SW480 (cell line): Measurements from ENCODE around the gene NR0B2.
"Not testable (repeated sequence)": the region's sequence is repeated elsewhere in the genome, so short reads cannot be mapped to it uniquely, and the experiment has no call there.

Experiments used
- DNase-seq: peaks from one replicate; pipeline ENCODE4 v3.0.0-alpha.2; 2016; ENCODE audit warnings: low spot score

The NR0B2 gene, protein sequence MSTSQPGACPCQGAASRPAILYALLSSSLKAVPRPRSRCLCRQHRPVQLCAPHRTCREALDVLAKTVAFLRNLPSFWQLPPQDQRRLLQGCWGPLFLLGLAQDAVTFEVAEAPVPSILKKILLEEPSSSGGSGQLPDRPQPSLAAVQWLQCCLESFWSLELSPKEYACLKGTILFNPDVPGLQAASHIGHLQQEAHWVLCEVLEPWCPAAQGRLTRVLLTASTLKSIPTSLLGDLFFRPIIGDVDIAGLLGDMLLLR

DNA sequence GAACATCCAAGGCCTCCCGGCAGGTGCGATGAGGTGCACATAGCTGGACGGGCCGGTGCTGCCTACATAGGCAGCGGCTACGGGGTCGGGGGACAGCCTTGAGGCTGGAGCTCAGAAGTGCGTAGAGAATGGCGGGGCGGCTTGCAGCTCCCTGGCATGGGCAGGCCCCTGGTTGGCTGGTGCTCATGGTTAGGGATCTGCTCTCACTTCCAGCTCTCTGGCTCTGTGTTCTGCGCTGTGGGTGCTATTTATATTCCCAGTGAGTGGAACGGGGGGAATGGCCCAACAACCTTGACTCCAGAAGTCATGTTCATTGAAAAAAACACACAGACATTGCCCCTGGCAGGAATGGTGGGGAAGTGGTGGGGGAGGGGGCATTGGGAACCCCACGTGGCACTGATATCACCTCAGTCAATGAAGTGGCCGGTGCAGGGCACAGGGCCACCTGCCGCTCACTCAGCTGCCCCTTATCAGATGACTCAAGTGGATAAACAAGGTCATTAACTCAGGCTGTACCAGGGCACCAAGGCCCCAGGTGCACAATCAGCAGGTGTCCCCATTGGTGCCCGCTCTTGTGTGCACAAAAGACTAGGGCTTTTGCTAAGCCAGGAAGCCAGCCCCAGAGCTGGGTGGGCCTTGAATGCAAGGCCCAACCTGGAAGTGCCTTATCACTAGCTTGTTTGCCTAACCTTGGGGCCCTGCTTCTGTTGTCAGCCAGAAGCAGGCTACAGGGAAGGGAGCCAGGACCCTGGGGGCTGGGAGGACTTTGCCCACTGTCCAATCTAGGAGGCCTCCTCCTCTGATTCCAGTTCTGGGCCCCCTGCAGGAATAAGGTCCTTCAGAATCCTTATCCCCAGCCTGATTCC is at the start of gene NR0B2:
NR0B2 (minus strand) TSS at position 222 of the 866 bp plus-strand sequence; CDS start at position 187, 35 bp downstream.
- peak; percentile 13 for DNase-seq

DNA sequence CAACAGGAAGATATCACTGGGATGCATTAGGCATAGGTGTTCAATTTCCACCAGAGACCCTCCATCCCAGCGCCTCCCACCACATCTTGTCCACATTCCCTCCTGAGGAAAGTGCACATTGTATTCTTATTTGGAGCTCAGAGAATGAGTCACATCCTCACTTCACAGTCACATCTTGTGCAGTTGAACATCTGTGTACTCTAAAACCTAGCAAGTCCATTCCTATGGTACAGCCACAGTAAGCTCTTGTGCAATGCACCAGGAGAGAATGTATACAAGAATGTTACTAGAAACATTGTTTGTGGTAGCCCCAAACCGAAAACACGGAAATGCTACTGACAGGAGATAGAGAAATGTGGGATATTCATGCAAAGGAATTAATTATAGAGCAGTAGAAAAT is 48.1 kb upstream of the NR0B2 start:
- DNase-seq, result peak; percentile 24

DNA sequence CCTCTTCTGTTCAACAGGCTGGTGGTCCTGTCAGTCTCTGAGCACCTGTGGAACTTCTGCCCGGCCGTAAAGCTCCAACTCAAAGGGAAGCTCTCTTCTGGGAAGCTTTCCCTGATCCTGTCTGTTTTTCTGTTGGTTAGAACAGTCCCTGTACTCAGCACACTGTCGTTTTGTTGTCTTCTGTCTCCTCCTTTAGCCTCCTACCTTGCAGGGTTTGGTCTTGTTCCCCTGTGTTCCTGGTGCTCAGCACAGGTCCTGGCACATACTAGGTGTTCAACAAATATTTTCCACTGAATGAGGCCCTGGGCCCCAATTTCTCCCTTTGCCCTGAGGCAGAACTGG is 46.8 kb upstream of the NR0B2 start:
- no peak for DNase-seq

DNA sequence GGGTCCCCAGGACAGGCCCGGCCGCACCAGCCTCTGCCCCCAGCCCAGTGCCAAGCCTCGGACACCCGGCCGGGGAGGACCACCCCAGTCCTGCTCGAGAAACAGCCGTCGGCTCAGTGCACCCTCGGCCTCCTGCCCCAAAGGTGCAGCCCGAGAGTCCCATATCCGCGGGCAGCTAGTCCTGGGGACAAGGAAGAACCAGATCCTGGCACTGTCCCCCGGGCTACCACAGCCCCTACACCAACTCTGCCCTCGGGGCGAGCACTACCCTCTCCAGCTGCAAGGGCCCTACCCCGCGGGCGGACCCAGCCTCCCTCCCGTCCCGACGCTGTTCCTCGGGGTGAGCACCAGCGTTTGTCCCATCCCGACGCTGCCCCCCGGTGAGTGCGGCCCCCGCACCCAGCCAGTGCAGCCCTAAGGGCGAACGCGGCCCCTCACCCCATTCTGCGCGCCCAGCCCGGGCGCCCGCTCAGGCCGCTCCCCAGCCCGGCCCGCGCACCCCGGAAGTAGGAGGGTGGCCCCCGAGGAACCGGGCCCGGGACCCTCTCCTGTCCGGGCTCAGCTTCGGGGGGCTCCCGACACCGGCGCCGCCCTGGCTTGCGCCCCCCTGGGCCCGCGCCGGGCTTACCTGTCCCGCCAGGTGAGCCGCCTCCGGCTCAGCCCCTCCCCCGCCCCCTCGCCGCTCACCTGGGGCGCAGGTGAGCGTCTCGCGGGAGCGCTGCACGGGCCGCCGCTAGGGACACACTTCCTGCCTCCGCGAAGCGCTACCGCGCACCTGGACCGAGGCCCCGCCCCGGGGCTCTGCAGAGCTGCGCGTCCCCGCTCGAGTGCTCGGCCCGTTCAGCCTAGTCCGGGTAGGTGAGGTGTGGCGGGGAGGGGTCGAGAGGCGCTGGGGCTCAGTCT is 46.2 kb upstream of the NR0B2 start, which contains the start of gene KDF1:
KDF1 (minus strand) TSS at position 747 of the 903 bp plus-strand sequence. CDS start 8,088 bp downstream, outside the sequence.
- DNase-seq, result peak; percentile 77

DNA sequence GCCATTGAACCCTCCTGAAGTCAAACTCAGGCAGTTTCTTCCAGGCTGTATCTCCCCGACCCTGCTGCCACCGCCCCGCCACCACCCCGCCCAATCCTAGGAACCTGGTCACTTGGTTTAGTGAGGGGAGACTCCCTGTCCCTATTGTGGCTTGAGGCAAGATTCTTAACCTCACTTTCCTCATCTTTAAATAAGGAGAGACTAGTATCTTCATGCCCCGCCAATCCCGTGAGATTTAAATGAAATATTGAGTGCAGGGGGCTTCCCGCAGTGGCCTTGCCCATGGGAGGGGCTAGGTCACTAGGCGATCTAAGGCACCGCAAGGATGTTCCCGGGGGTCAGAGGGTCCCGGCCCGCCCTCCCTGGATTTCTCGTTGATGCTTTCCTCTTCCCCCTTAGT is 45.5 kb upstream of the NR0B2 start:
- no peak for DNase-seq

DNA sequence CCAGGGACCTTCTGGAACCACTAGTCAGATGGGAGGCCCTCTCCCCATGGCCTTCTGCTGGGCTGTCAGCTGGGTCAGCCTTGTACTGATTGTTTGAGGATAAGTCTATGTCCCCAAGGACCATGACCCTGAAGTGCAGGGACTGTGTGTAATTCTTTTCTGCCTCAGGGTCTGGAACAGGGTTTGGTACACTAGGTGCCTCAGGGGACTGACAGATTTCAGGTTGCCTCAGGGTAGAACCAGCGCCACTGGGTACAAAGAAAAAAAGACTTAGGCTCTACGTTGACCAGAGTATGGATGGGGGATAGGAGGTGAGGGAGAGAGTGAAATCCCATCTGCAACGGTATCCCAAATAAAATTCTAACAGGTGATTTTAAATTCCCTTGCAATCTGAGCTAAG is 43.5 kb upstream of the NR0B2 start:
- no peak for DNase-seq

DNA sequence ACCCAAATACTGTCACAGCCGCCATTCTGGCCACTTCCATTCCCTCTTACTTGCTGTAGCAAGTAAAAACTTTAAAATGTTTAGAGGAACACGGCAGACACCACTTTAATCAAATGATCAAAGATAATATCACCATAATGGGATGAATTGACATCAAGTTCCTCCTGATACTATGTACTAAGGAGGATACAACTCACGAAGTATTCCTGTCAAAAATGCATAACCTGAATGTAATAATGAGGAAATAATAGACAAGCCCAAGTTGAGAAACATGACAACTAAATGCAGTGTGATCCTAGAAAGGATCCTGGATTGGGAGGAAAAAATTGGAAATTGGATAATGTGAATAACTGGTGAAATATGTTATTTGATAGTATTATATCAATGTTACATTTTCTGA is 42.5 kb upstream of the NR0B2 start:
- DNase-seq, result no peak

DNA sequence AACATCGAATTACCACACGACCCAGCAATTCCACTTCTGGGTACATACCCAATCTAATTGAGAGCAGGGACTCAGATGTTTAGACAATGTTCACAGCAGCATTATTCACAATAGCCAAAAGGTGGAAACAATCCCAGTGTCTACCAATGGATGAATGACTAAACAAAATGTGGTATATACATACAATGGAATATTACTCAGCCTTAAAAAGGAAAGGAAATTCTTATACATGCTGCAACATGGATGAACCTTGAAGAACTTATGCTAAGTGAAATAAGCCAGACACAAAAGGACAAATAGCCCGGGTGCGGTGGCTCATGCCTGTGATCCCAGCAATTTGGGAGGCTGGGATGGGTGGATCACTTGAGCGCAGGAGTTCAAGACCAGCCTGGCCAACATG is 39.6 kb upstream of the NR0B2 start:
- DNase-seq, result no peak

DNA sequence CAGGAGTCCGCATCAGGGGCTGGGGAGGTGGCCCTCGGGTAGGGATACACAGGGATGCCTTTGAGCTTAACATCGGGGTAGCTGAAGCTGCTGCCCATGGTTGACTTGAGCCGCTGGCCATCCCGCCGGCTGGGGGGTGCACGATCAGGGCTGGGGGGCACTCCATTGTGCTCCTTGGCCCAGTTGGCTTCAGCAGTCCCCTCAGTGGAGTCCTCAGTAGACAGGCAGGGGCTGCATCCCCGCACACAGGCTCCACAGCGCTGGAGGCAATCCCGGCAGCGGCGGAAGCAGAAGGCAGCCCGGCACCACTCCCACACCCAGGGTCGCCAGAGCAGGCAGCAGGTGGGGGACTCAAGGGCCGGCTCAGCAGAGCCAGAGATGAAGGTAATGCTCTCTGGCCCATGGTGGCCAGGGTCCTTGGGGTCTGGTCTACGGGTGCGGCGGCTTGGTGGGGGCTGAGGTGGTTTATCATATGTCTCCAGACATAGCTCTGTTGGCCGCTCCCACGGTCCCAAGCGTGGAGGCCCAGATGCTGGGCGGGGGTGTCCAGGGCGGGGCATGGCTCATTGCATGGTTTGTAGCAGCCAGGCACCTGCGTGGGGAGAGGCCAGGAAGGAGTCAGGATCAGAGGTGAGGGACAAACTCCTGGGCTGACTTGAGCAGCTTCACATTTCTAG is 38.2 kb upstream of the NR0B2 start:
- no peak for DNase-seq

DNA sequence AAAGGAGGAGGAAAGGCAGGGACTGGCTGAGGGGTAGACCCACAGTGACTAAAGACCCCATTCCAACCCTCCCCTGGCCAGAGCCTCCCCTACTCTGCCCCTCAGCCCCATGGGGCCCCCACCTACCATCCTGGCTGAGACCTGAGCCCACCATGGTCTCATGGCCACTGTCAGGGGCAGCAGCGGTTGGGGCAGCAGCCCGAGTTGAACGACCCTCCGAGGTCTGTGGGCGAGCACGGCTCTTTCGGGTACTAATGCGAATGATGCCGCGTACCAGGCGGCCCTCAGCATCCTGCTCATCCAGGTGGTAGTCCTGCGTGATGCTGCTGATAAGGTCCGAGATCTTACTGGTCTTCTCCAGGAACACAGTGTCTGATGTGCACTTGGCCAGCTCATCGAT is 37.4 kb upstream of the NR0B2 start:
- no peak for DNase-seq

DNA sequence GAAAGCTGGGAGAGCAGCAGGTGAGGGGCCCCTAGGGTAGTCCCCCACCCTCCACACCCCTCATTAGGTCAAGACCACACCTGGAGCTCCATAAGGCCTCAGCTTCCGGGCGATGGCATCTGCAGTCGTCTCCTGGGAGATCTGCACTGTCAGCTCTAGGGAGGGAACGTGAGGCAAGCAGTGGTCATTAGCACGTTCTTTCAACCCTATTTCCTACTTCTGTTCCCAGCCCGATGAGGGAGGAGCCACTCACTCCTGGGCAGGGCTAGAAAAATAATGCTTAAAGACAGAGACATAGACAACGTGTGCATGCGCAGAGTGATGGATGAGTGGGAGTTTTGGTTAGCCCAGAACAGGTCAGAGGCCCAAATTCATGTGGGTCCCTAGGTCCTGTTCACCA is 36.8 kb upstream of the NR0B2 start:
- DNase-seq, result no peak

DNA sequence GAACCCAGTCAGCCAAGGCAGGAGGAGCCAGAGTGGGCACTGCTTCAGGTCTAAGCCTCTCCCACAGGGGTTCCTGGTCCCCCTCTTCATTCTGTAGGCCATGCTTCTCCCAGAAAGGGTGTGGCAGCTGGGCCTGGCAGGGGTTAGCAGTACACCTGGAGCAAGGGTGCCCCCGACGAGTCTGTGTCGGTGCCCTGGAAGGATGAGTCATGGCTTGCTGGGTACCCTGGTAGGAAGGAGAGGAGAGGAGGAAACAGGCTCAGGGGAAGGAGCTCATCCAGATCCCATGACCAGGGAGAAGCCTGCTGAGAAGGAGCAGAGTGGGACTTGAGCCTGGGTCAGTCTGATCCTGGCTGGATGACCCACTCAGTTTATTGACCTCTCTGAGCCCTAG is 36.1 kb upstream of the NR0B2 start:
- DNase-seq, result peak; percentile 28

DNA sequence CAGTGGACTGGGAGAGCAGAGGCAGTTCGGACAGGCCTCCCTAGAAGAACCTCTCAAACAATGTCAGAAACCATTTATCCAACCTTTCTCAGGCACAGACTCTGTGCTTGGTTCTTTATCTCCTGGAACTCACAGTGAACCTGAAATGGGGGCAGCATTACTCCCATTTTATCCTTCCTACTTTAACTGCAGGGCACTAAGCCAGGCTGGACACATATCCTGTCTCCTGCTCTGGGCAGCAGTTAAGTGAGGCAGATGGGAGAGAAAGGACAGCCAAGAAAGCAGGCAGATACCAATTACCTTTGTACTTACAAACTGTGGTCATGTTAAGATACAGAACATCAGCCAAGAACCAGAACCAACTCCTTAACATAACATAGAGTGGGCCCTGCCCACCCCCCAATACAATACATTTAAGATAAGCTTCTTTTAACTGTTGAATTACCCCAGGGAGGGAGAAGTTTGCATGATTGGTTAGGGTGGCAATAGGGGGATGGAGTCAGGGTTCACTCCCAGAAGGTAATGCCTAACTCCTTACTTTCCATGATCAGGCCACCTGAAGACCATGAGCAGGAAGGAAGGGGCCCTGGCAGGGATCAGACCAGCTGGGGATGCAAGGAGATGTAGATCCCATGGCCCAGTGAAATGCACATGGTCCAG is 35.6 kb upstream of the NR0B2 start:
- no peak for DNase-seq

DNA sequence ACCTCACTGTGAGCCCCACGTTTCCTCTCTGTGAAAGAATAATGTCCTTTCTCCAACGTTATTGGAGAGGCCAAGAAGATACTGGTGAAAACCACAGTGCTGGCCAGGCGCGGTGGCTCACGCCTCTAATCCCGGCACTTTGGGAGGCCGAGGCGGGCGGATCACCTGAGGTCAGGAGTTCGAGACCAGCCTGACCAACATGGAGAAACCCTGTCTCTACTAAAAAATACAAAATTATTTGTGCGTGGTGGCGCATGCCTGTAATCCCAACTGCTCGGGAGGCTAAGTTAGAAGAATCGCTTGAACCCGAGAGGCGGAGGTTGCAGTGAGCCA is 34.9 kb upstream of the NR0B2 start:
- not testable (repeated sequence) for DNase-seq

DNA sequence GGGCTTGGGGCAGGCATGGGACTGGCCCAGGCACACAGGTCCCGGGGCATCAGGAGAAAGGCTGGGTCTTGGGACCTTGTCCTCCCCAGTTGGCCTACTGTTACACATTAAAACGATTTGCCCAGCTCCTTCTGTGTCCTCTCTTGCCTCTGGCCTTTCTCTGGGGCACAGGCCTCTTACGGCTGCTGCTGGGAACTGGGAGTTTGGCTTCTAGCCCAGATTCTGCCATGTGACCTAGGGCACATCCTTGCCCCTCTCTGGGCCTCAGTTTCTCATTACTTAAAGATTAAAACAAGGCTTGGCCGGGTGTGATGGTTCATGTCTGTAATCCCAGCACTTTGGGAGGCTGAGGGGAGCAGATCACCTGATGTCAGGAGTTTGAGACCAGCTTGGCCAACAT is 32.5 kb upstream of the NR0B2 start:
- no peak for DNase-seq

DNA sequence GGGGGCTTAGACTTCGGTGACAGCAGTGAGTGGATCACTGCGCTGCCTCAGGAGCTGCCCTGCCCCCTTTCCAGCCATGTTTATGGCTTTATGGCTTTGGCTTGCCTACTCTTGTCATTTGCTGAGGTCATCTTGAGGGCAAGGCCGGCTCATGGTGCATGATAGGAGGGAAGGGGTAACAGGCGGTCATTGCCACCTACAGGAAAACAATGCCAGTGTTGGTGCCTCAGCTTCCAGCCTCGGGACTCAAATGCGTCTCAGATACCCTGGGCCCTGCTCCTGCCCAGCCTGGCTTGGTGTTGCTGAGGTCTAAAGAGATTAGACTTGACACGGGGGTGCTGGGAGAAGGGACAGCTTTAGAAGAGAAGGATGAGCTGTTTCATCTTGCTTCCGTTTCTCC is 32.0 kb upstream of the NR0B2 start:
- no peak for DNase-seq

DNA sequence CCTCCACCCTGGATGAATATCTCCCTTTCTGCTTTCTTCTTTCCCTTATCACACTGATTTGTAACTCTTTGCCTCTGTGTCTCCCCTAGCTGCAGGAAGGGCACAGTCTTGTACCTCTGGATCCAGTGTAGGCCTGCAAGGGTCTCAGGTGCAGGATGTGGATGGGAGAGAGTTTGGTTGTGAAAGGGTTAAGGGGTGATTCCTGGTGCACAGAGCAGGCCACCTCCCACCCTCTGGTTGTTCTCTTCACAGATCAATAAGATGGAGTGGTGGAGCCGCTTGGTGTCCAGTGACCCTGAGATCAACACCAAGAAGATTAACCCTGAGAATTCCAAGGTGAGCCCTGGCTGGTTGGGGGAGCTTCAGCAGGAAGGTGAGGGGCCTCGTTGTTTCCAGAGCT is 31.4 kb upstream of the NR0B2 start:
- DNase-seq, result no peak

DNA sequence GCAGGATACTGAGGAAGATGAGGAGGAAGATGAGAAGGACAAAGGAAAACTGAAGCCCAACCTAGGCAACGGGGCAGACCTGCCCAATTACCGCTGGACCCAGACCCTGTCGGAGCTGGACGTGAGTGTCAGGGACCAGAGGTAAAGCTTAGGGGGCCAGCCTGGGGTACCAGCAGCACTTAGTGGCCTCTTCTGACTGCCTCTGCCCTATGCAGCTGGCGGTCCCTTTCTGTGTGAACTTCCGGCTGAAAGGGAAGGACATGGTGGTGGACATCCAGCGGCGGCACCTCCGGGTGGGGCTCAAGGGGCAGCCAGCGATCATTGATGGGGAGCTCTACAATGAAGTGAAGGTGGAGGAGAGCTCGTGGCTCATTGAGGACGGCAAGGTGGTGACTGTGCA is 28.9 kb upstream of the NR0B2 start:
- no peak for DNase-seq

DNA sequence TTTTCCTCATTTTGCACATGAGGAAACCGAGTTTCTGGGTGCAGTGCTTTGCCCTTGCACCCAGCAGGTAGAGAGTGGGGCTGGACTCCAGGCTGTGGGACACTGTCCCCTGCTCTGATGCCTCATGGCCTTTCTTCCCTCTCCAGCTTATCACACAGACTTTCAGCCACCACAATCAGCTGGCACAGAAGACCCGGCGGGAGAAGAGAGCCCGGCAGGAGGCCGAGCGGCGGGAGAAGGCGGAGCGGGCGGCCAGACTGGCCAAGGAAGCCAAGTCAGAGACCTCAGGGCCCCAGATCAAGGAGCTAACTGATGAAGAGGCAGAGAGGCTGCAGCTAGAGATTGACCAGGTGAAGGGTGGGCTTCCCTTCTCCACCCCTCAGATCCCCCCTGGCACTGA is 27.5 kb upstream of the NR0B2 start:
- DNase-seq, result no peak

DNA sequence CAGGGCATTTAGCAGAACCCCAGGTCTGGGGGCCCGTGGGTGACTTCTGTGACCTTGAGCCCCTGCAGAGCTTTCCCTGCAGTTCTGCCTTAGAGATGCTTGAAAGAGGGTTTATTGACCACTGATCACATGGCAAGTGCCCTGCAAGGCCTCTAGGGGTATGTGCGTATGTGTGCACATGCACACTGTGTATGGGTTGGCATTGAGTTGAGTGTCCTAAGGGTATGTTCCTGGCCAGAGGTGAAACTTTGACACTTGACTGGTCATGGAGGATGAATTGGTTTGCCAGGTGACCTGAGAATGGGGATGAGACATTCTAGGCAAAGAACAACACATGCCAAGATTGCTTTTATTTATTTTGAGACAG is 24.9 kb upstream of the NR0B2 start:
- DNase-seq, result no peak

DNA sequence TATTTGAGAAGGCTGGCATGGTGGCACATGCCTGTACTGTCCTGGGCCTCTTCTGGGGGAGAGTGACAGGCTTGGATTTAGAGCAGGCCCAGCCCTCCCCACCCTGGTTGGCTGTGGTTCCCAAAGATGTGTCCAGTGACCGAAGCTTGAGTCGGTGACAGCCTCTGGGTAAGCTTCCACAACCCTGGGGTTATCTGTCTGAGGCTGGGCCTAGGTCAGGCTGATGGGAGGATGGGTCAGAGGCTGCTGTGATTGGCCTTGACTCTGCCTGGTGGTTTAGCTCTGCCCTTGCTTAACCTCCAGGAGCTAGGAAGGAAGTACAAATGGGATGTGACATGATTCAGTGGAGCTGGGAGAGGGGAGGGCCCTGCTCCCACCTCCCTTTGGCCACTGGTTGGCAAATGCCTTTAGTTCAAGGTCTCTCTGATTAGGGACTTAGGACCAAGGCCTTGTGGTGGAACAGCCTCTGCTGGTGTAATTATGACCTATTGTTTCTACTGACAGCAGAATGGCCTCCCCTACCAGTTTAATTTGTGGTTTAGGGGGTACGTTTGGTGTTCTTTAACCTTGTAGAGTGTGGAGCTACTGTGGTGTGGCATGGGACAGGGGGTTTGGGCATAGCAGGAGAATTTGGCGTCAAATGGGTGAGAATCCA is 24.4 kb upstream of the NR0B2 start:
- DNase-seq, result no peak
